ENCODE data around the gene NSMCE1. TPM values are rescaled to one million over a fixed set of nuclear protein-coding genes. Genes with fewer than 3 reads are reported as not detected.
A peak's percentile ranks its signal among the peaks of the same experiment; 100 is the strongest.

The NSMCE1 gene
- total and polyA plus RNA-seq, 2 donors (not counting 1 experiment from before 2014, with no cell fraction given): 48.8 to 142 TPM

DNA sequence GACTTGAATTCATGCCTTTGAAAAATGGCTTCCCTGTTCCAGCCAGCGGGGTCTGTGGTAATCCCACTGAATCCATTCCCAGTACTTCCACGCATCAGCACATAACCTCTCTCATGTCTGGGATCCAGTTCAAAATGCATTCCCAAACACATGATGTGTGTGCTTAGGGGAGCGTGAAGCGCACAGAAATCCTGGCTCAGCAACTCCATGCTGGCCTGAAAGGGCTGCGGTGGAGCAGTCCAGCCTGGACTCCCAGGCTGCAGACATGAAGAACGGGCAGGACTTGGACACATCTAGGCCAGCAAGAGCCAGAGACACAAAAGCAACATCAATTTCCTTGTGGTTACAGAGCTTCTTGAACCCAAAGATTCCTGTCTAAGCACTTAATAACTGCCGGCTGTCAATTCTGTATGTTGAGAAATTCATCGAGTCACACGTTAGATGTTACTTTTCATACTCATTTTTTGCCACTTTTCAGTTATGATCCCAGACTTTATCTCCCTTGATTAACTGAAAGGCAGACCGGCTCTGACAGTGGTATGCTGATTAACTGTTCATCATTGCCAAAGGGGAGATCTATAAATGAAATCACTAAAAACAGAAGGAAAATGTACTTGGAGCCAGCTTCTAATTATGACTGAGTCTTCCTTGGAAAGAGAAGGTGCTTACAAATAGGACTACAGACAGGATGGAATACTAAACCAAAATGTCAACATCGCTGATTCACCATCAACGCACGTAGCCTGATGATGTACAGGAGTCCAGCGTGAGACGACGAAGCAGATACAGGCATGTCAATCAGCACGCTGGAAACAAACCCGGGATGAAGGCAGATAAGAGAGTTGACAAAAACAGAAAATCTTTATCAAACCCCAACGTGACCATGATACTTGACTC, 23.0 kb downstream of the NSMCE1 start:
- Histone ChIP-seq H3K79me2 (ENCODE audit: control insufficient read depth, insufficient read depth, low read length) (peaks cover 7% of the 10 kb centered on the region), H3K36me3 (ENCODE audit: control insufficient read depth, insufficient read depth, low read length) (no peaks in the 10 kb centered on the region), H3K4me1 (ENCODE audit: control insufficient read depth, extremely low read depth, insufficient read depth, low read length) (peaks cover 35% of the 10 kb centered on the region), H4K20me1 (ENCODE audit: control insufficient read depth, extremely low read depth, insufficient read depth, low read length) (no peaks in the 10 kb centered on the region), H3K4me2 (ENCODE audit: extremely low read depth, insufficient read depth, low read length) (peak overlapping the region; percentile 49), H3K9me3 (ENCODE audit: control insufficient read depth, insufficient read depth, low read depth, low read length) (no peaks in the 10 kb centered on the region), H3K4me3 (replicated peaks in 1 of 4; ENCODE audit: control extremely low read depth in 1 of 4, insufficient read depth in 1 of 4, low read depth in 3 of 4, low read length in 4 of 4) (peak overlapping the region in 1 of 4 experiments; percentile 8), H3K27me3 (ENCODE audit: control insufficient read depth, insufficient read depth, low read length) (no peaks in the 10 kb centered on the region), H2AFZ (ENCODE audit: low read length) (no peak overlapping the region), H3K27ac (ENCODE audit: insufficient read depth, low read length) (peak overlapping the region; percentile 75), H3K9ac (ENCODE audit: insufficient read depth, low read length) (peak overlapping the region; percentile 34)
- DNase-seq (ENCODE audit: low read depth in 2 of 2): peak; percentile 96 to 97
- no peak for TF ChIP-seq EZH2 (IDR thresholded peaks at IDR 0.05; ENCODE audit: low read length, missing control alignments)

DNA sequence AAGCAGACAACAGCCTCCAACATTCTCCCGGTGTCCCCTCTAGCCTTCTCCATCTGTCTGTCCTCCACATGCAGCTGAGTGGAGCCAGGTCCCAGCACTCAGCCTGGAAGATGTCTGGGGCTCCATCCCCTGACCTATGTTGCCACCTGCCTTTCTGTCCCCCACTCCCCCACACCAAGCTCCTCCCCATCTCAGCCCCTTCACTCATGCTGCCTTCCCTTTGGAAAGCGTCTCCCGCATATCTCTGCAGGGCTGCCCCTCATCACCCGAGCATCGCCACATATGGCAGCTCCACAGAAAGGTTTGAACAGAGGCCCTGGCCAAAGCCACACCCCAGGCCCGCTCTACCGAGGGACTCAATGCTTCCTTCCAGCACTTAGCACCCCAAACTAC, 24.2 kb downstream of the NSMCE1 start:
- Histone ChIP-seq H3K9ac (ENCODE audit: insufficient read depth, low read length) (no peak overlapping the region), H4K20me1 (ENCODE audit: control insufficient read depth, extremely low read depth, insufficient read depth, low read length) (no peaks in the 10 kb centered on the region), H3K4me2 (ENCODE audit: extremely low read depth, insufficient read depth, low read length) (no peak overlapping the region), H3K79me2 (ENCODE audit: control insufficient read depth, insufficient read depth, low read length) (peaks cover 7% of the 10 kb centered on the region), H3K9me3 (ENCODE audit: control insufficient read depth, insufficient read depth, low read depth, low read length) (no peaks in the 10 kb centered on the region), H3K27ac (ENCODE audit: insufficient read depth, low read length) (peak overlapping the region; percentile 78), H3K4me1 (ENCODE audit: control insufficient read depth, extremely low read depth, insufficient read depth, low read length) (peaks cover 35% of the 10 kb centered on the region), H3K4me3 (replicated peaks in 1 of 4; ENCODE audit: control extremely low read depth in 1 of 4, insufficient read depth in 1 of 4, low read depth in 3 of 4, low read length in 4 of 4) (no peak overlapping the region), H3K36me3 (ENCODE audit: control insufficient read depth, insufficient read depth, low read length) (no peaks in the 10 kb centered on the region), H2AFZ (ENCODE audit: low read length) (no peak overlapping the region), H3K27me3 (ENCODE audit: control insufficient read depth, insufficient read depth, low read length) (no peaks in the 10 kb centered on the region)
- no peak for DNase-seq (ENCODE audit: low read depth in 2 of 2)
- TF ChIP-seq EZH2 (IDR thresholded peaks at IDR 0.05; ENCODE audit: low read length, missing control alignments): no peak
- TF ChIP-seq, protein P1, sequence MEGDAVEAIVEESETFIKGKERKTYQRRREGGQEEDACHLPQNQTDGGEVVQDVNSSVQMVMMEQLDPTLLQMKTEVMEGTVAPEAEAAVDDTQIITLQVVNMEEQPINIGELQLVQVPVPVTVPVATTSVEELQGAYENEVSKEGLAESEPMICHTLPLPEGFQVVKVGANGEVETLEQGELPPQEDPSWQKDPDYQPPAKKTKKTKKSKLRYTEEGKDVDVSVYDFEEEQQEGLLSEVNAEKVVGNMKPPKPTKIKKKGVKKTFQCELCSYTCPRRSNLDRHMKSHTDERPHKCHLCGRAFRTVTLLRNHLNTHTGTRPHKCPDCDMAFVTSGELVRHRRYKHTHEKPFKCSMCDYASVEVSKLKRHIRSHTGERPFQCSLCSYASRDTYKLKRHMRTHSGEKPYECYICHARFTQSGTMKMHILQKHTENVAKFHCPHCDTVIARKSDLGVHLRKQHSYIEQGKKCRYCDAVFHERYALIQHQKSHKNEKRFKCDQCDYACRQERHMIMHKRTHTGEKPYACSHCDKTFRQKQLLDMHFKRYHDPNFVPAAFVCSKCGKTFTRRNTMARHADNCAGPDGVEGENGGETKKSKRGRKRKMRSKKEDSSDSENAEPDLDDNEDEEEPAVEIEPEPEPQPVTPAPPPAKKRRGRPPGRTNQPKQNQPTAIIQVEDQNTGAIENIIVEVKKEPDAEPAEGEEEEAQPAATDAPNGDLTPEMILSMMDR (conservative IDR thresholded peaks at IDR 0.05 in 1 of 2, IDR thresholded peaks at IDR 0.05 in 1 of 2; ENCODE audit: low read depth in 1 of 2, low read length in 2 of 2): no peak

DNA sequence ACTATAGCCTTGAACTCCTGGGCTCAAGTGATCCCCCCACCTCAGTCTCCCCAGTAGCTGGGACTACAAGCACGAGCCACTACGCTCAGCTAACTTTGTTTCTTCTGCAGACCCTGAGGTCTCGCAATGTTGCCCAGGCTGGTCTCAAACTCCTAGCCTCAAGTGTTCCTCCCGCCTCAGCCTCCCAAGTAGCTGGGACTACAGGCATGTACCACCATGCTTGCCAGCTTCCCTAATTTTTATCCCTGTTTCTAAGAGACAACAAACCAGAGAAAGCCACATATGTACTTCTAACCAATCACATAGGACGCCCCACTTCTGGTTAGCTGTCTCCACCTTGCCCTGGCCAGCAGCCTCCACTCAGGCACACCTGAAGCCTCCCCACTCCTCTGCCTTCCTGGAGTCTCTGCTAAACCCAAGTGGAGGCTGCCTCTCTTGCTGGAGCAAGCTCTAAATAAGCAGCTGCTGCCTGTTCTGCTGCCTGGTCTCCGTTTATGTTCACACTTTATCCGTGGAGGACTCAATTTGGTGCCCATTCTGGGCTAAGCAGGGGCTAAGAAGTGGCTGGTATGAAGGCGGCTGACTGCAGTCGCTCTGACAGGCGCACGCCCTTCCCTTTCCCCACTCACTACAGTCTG, 24.7 kb downstream of the NSMCE1 start:
- Histone ChIP-seq H3K9me3 (ENCODE audit: control insufficient read depth, insufficient read depth, low read depth, low read length) (no peaks in the 10 kb centered on the region), H3K9ac (ENCODE audit: insufficient read depth, low read length) (no peak overlapping the region), H3K27me3 (ENCODE audit: control insufficient read depth, insufficient read depth, low read length) (no peaks in the 10 kb centered on the region), H3K27ac (ENCODE audit: insufficient read depth, low read length) (peak overlapping the region; percentile 78), H4K20me1 (ENCODE audit: control insufficient read depth, extremely low read depth, insufficient read depth, low read length) (no peaks in the 10 kb centered on the region), H3K4me1 (ENCODE audit: control insufficient read depth, extremely low read depth, insufficient read depth, low read length) (peaks cover 35% of the 10 kb centered on the region), H3K4me3 (replicated peaks in 1 of 4; ENCODE audit: control extremely low read depth in 1 of 4, insufficient read depth in 1 of 4, low read depth in 3 of 4, low read length in 4 of 4) (no peak overlapping the region), H2AFZ (ENCODE audit: low read length) (no peak overlapping the region), H3K36me3 (ENCODE audit: control insufficient read depth, insufficient read depth, low read length) (no peaks in the 10 kb centered on the region), H3K4me2 (ENCODE audit: extremely low read depth, insufficient read depth, low read length) (no peak overlapping the region), H3K79me2 (ENCODE audit: control insufficient read depth, insufficient read depth, low read length) (peaks cover 7% of the 10 kb centered on the region)
- no peak for DNase-seq (ENCODE audit: low read depth in 2 of 2)
- TF ChIP-seq, protein P1 (conservative IDR thresholded peaks at IDR 0.05 in 1 of 2, IDR thresholded peaks at IDR 0.05 in 1 of 2; ENCODE audit: low read depth in 1 of 2, low read length in 2 of 2): no peak
- no peak for TF ChIP-seq EZH2 (IDR thresholded peaks at IDR 0.05; ENCODE audit: low read length, missing control alignments)

Data from fibroblast of lung (primary cell).